Measurements from ENCODE around the gene AMN. TPM values are rescaled to one million over a fixed set of nuclear protein-coding genes. Genes with fewer than 3 reads are reported as not detected.

AMN gene
- 0.20 to 0.44 TPM (median 0.34 TPM) in 5 replicates for total RNA-seq (2022; extraction: Qiagen RNA extraction)

GRCh38 chr14:102922490-102923200 is at the start of gene AMN:
Gene AMN (plus strand): TSS chr14:102922663. CDS start chr14:102922689, 26 bp downstream.

Other genes with a start within 250 kb of the AMN start
- gene TRAF3, start 145.2 kb upstream of the AMN start, total RNA-seq (2022; extraction: Qiagen RNA extraction), result 17.9 to 26.4 TPM (median 24.8 TPM) in 5 replicates
- 58.8 to 86.4 TPM (median 80.7 TPM) in 5 replicates for gene CDC42BPB, start 134.9 kb downstream of the AMN start, total RNA-seq (2022; extraction: Qiagen RNA extraction)
- 0.12 to 0.39 TPM (median 0.27 TPM) in 3 of 5 replicates, not detected in the others for gene LBHD2, start 161.5 kb downstream of the AMN start, total RNA-seq (2022; extraction: Qiagen RNA extraction)
- gene EXOC3L4, start 172.1 kb downstream of the AMN start, total RNA-seq (2022; extraction: Qiagen RNA extraction), result 1.1 to 2.5 TPM (median 1.9 TPM) in 5 replicates
- 327 to 421 TPM (median 389 TPM) in 5 replicates for gene TNFAIP2, start 200.8 kb downstream of the AMN start, total RNA-seq (2022; extraction: Qiagen RNA extraction)

All from A549 treated with CORT108297 at 1 μM for 4 hours (cell line).